IPS DF 4.7 (cell line): Measurements from ENCODE around the gene GFAP.

Experiments
- DNase-seq: peaks from one replicate; pipeline ENCODE4 v3.0.0-alpha.2; 2013; ENCODE audit warnings: low spot score; ENCODE audit errors: extremely low read depth

GFAP gene

GRCh38 chr17:44932096-44932786 lies 16.9 kb upstream of the GFAP start:
- DNase-seq: no peak

GRCh38 chr17:44931376-44931775 lies 16.1 kb upstream of the GFAP start:
- DNase-seq: no peak

- no peak for DNase-seq
Observed at GRCh38 chr17:44930667-44931066, 15.4 kb upstream of the GFAP start.

- DNase-seq: no peak
Observed at GRCh38 chr17:44928950-44929720, 13.8 kb upstream of the GFAP start.

GRCh38 chr17:44928136-44928535 lies 12.8 kb upstream of the GFAP start:
- DNase-seq: no peak

GRCh38 chr17:44927696-44928095 lies 12.4 kb upstream of the GFAP start:
- no peak for DNase-seq

- DNase-seq: no peak
Observed at GRCh38 chr17:44926821-44927525, 11.7 kb upstream of the GFAP start.

- DNase-seq: no peak
Observed at GRCh38 chr17:44925731-44926697, 10.7 kb upstream of the GFAP start.

- no peak for DNase-seq
Observed at GRCh38 chr17:44924107-44924544, 8.8 kb upstream of the GFAP start.

- DNase-seq: no peak
Observed at GRCh38 chr17:44922746-44923470, 7.6 kb upstream of the GFAP start.

GRCh38 chr17:44922136-44922535 lies 6.8 kb upstream of the GFAP start:
- no peak for DNase-seq

- no peak for DNase-seq
Observed at GRCh38 chr17:44921122-44921882, 6.0 kb upstream of the GFAP start.

GRCh38 chr17:44920565-44920940 lies 5.3 kb upstream of the GFAP start:
- DNase-seq: no peak

GRCh38 chr17:44919885-44920564 lies 4.7 kb upstream of the GFAP start:
- DNase-seq: peak; percentile 49

- DNase-seq: no peak
Observed at GRCh38 chr17:44919411-44919810, 4.1 kb upstream of the GFAP start.

GRCh38 chr17:44918006-44918405 lies 2.7 kb upstream of the GFAP start:
- no peak for DNase-seq

GRCh38 chr17:44917456-44917855 lies 2.2 kb upstream of the GFAP start:
- DNase-seq: no peak

GRCh38 chr17:44916781-44917241 lies 1.5 kb upstream of the GFAP start:
- DNase-seq: no peak
